GM21381 (cell line): Measurements from ENCODE around the gene CABLES1.
A peak's percentile ranks its signal among the peaks of the same experiment; 100 is the strongest.

Experiments
- ATAC-seq: cut with Tn5 transposase; IDR thresholded peaks from one replicate; pipeline ENCODE4 v1.9.1; 2021; ENCODE audit warnings: mild to moderate bottlenecking, moderate library complexity; ENCODE audit not compliant: unreplicated experiment

CABLES1 gene

GRCh38 chr18:23211146-23211545 is 75.9 kb downstream of the CABLES1 start:
- ATAC-seq = no peak

GRCh38 chr18:23212161-23212560 is 76.9 kb downstream of the CABLES1 start:
- ATAC-seq = no peak

- no peak for ATAC-seq
Measured at GRCh38 chr18:23213200-23213599, 77.9 kb downstream of the CABLES1 start.

DNA sequence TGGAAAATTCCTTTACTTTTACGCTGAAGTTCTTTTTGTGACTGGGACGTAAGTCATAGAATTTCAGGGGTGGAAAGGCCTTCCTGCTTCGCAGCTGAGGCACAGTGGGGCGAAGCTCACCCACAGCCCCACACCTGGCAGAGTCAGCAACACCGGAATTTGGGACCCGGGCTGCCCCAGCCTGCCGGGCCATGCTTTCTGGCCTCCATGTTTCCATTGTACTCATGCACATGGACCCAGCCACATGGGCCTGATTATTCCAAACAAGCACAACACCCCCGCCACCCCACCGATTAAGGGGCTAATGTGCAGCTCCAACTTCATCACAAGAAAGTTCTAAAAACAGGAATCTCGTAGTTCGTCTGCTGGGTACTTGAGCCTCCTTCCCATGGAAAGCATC is 82.5 kb downstream of the CABLES1 start:
- no peak for ATAC-seq

GRCh38 chr18:23220355-23220754 is 85.1 kb downstream of the CABLES1 start:
- ATAC-seq = no peak

DNA sequence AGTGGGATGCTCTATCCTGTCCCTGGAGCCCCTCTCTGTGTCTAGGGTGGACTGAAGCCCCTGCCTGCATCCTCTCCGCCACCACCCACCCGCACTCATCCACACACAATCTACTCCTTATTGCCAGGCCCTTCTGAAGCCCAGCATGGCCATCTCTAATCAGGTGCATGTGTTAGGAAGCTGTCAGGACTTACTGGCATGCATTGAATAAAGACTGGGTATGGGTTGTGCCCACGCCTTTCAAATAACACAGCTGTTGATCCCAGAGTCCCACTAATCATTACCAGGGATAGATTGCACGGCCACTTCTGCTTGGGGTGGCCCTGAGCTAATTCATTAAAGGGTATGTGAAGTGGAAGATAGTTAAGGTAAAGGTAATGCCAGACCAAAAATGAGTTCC is 88.4 kb downstream of the CABLES1 start:
- no peak for ATAC-seq

- ATAC-seq = no peak
Measured at GRCh38 chr18:23225503-23225902, 90.2 kb downstream of the CABLES1 start.

GRCh38 chr18:23226391-23226790 is 91.1 kb downstream of the CABLES1 start:
- ATAC-seq = no peak

DNA sequence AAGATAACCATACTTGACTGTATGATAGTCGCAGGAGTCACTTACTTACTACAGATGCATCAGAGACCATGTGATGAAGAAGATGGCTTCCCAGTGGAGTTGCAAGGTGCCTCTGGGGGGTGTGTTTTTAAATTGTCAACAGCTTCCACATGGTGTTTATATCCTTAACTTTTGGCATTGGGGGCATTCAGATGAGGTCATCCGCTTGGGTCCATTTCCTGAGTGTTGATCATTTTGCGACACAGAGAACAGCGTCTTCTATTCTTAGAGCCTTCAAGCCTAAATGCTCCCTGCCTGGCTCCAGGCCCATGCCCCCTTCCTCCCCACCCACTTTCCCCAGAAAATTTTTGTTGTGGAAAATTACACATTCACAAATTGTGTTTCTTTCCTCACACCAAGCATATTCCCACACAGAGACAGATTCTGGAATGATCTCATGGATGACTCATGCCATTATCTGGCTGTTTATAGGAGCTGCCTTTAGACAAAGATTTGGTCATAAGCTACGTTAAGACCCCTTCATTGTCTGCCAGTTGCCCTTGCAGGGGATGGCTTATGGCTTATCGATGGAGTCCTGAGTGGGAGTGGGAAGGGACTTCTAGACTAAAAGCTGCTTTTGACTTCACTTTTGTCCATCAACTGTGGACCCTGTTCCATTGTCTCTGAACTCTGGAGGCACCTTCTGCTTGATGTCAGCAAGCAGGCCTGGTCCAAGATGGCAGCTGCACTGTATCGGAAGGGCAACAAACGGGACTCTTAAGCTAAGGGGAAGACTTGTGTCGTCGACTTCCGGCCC is 91.8 kb downstream of the CABLES1 start:
- ATAC-seq = no peak

GRCh38 chr18:23227726-23228070 is 92.4 kb downstream of the CABLES1 start:
- ATAC-seq = no peak

GRCh38 chr18:23228102-23229061 is 93.1 kb downstream of the CABLES1 start:
- ATAC-seq = peak; percentile 30

- no peak for ATAC-seq
Measured at GRCh38 chr18:23229472-23229871, 94.2 kb downstream of the CABLES1 start.

- ATAC-seq = no peak
Measured at GRCh38 chr18:23230686-23231085, 95.4 kb downstream of the CABLES1 start.

- peak; percentile 83 for ATAC-seq
Measured at GRCh38 chr18:23231340-23232021, 96.2 kb downstream of the CABLES1 start.

- ATAC-seq = no peak
Measured at GRCh38 chr18:23232331-23232730, 97.0 kb downstream of the CABLES1 start.

- no peak for ATAC-seq
Measured at GRCh38 chr18:23234619-23235018, 99.3 kb downstream of the CABLES1 start.

- no peak for ATAC-seq
Measured at GRCh38 chr18:23235336-23235735, 100.1 kb downstream of the CABLES1 start.

DNA sequence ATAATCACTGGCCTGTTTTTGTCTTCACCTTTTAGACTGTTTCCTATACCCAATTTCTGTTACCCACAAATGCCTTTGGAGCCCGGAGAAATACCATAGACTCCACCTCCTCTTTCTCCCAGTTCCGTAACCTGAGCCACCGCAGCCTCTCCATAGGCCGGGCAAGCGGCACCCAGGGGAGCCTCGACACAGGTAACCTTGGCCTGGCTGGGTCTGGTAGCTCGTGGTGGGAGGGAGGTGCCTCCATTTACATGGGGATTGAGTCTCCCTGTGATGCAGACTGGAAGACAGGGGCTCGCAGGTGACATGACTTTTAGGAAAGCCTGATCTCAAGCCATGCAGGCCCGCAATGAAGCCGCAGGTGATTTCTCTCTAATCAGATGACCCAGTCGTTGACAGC is 100.6 kb downstream of the CABLES1 start:
- ATAC-seq = no peak

- no peak for ATAC-seq
Measured at GRCh38 chr18:23236876-23237468, 101.7 kb downstream of the CABLES1 start.

GRCh38 chr18:23237524-23238151 is 102.4 kb downstream of the CABLES1 start:
- peak; percentile 56 for ATAC-seq

- ATAC-seq = no peak
Measured at GRCh38 chr18:23238152-23238531, 102.9 kb downstream of the CABLES1 start.
